ENCODE measurements around the gene LTBP1.

DNA sequence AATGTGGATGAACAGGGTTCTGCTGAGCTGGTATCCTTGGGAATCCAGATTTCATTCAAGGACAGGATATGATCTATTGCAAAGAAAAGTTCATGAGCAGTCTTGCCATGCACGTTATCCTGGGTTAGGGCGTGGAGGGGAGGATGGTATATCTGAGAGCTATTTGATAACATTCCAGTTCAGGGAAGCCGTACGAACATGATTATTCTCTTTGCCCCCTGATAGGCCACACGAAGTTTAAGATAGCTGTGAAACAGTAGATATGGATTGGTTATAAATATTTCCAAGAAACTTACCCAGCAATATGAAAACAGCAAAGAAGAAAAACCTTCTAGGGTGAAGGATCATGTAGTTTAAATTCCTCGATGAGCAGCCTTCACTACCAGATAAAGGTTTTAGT is 171.9 kb downstream of the LTBP1 start:
- TF ChIP-seq, protein P1, sequence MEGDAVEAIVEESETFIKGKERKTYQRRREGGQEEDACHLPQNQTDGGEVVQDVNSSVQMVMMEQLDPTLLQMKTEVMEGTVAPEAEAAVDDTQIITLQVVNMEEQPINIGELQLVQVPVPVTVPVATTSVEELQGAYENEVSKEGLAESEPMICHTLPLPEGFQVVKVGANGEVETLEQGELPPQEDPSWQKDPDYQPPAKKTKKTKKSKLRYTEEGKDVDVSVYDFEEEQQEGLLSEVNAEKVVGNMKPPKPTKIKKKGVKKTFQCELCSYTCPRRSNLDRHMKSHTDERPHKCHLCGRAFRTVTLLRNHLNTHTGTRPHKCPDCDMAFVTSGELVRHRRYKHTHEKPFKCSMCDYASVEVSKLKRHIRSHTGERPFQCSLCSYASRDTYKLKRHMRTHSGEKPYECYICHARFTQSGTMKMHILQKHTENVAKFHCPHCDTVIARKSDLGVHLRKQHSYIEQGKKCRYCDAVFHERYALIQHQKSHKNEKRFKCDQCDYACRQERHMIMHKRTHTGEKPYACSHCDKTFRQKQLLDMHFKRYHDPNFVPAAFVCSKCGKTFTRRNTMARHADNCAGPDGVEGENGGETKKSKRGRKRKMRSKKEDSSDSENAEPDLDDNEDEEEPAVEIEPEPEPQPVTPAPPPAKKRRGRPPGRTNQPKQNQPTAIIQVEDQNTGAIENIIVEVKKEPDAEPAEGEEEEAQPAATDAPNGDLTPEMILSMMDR (IDR thresholded peaks at IDR 0.05; ENCODE audit: insufficient read depth, low read depth, low read length) = no peak
- no peak for TF ChIP-seq EZH2 (IDR thresholded peaks at IDR 0.05; ENCODE audit: insufficient read depth, low read length)

All from astrocyte (in vitro differentiated cells and primary cell).